ENCODE results near the gene UPF3B.
A peak's percentile ranks its signal among the peaks of the same experiment; 100 is the strongest.
"Not testable (repeated sequence)": the region's sequence is repeated elsewhere in the genome, so short reads cannot be mapped to it uniquely, and the experiment has no call there.

Gene UPF3B

GRCh38 chrX:119852382-119853353 is at the start of gene UPF3B:
Gene UPF3B (minus strand): TSS chrX:119852963. CDS start chrX:119852928, 35 bp downstream.
- DNase-seq, result peak; percentile 95

- no peak for DNase-seq
Measured at GRCh38 chrX:119900976-119901375, 48.2 kb upstream of the UPF3B start.

GRCh38 chrX:119899125-119899524 is 46.4 kb upstream of the UPF3B start:
- no peak for DNase-seq

- no peak for DNase-seq
Measured at GRCh38 chrX:119895843-119896326, 43.1 kb upstream of the UPF3B start, which contains the start of gene AKAP14. Gene AKAP14 (plus strand): TSS chrX:119895893. CDS start chrX:119903224, 7,331 bp downstream.

GRCh38 chrX:119891961-119892692 is 39.4 kb upstream of the UPF3B start:
- not testable (repeated sequence) for DNase-seq

- not testable (repeated sequence) for DNase-seq
Measured at GRCh38 chrX:119890626-119891025, 37.9 kb upstream of the UPF3B start.

GRCh38 chrX:119887721-119888425 is 35.1 kb upstream of the UPF3B start:
- peak; percentile 62 for DNase-seq

- DNase-seq, result peak; percentile 70
Measured at GRCh38 chrX:119885554-119886428, 33.0 kb upstream of the UPF3B start.

GRCh38 chrX:119880552-119881437 is 28.0 kb upstream of the UPF3B start:
- peak; percentile 58 for DNase-seq

GRCh38 chrX:119880076-119880475 is 27.3 kb upstream of the UPF3B start:
- peak; percentile 27 for DNase-seq

- DNase-seq, result no peak
Measured at GRCh38 chrX:119878740-119879139, 26.0 kb upstream of the UPF3B start.

GRCh38 chrX:119871599-119872395 is 19.0 kb upstream of the UPF3B start, which contains the start of the genes NDUFA1 and RNF113A:
Gene NDUFA1 (plus strand): TSS chrX:119871832. CDS start chrX:119871912, 80 bp downstream.
Gene RNF113A (minus strand): TSS chrX:119871733. CDS start chrX:119871613, 120 bp downstream.
- DNase-seq, result peak; percentile 89

GRCh38 chrX:119871245-119871598 is 18.5 kb upstream of the UPF3B start:
- no peak for DNase-seq

- peak; percentile 30 for DNase-seq
Measured at GRCh38 chrX:119870626-119871131, 17.9 kb upstream of the UPF3B start.

GRCh38 chrX:119853444-119853843 is 681 bp upstream of the UPF3B start:
- no peak for DNase-seq

- no peak for DNase-seq
Measured at GRCh38 chrX:119833905-119834304, 18.9 kb downstream of the UPF3B start.

GRCh38 chrX:119828446-119828845 is 24.3 kb downstream of the UPF3B start:
- DNase-seq, result no peak

- DNase-seq, result no peak
Measured at GRCh38 chrX:119826399-119826959, 26.3 kb downstream of the UPF3B start.

- DNase-seq, result not testable (repeated sequence)
Measured at GRCh38 chrX:119824221-119824620, 28.5 kb downstream of the UPF3B start.
